K562 (cell line): ENCODE measurements around the gene IGSF9. TPM values are rescaled to one million over a fixed set of nuclear protein-coding genes. Genes with fewer than 3 reads are reported as not detected.

Source experiments
- CCNT2 ChIP-seq: IDR thresholded peaks from 2 replicates; pipeline ENCODE4 v1.6.1; 2011; ENCODE audit warnings: borderline replicate concordance, low read depth, mild to moderate bottlenecking, moderate library complexity, mixed read lengths, low read length; ENCODE audit not compliant: insufficient read length; ENCODE audit errors: extremely low read depth
- CEBPG ChIP-seq, 3 experiments: fragments of 200-800 bp in 1 of 3; sonication (Bioruptor generic) in 1 of 3; sonication (generic) in 1 of 3; formaldehyde crosslinking in 1 of 3; IDR thresholded peaks in 2 of 3; conservative IDR thresholded peaks in 1 of 3; 2 replicates each; pipeline versions ENCODE4 v1.6.1 to v1.8.0; 2016 to 2022; ENCODE audit warnings: missing compliant biosample characterization in 2 of 3, missing genetic modification characterization in 2 of 3, mild to moderate bottlenecking in 1 of 3, missing genetic modification reagents in 1 of 3
- EHMT2 ChIP-seq: fragments of 450-650 bp; IDR thresholded peaks from 2 replicates; pipeline ENCODE4 v1.6.1; 2018; ENCODE audit warnings: antibody characterized with exemption
- HDAC6 ChIP-seq: IDR thresholded peaks from 2 replicates; pipeline ENCODE4 v1.6.1; 2012; ENCODE audit warnings: low read depth, mild to moderate bottlenecking, control low read depth, inconsistent platforms, low read length, moderate library complexity
- HDAC8 ChIP-seq: fragments of 450-650 bp; IDR thresholded peaks from 2 replicates; pipeline ENCODE4 v1.6.1; 2016; ENCODE audit warnings: mild to moderate bottlenecking, missing genetic modification characterization, moderate library complexity, missing compliant biosample characterization
- HNRNPL ChIP-seq: fragments of 200-400 bp; formaldehyde crosslinking; IDR thresholded peaks from 2 replicates; pipeline ENCODE4 v1.6.1; 2017; ENCODE audit warnings: low read depth, mild to moderate bottlenecking, low read length
- LEF1 ChIP-seq: fragments of 450-650 bp; IDR thresholded peaks from 2 replicates; pipeline ENCODE4 v1.6.1; 2016; ENCODE audit warnings: mild to moderate bottlenecking
- MTA1 ChIP-seq: fragments of 450-650 bp; IDR thresholded peaks from 2 replicates; pipeline ENCODE4 v1.6.1; 2017; ENCODE audit warnings: borderline replicate concordance
- NFATC3 ChIP-seq: fragments of 450-650 bp; IDR thresholded peaks from 2 replicates; pipeline ENCODE4 v1.6.1; 2017; ENCODE audit warnings: mild to moderate bottlenecking
- PHB ChIP-seq: fragments of 250-450 bp; sonication (Bioruptor Pico); IDR thresholded peaks from 2 replicates; pipeline ENCODE4 v1.5.0; 2021
- PYGO2 ChIP-seq: fragments of 450-650 bp; IDR thresholded peaks from 2 replicates; pipeline ENCODE4 v1.6.1; 2016; ENCODE audit warnings: mild to moderate bottlenecking, missing genetic modification characterization, moderate library complexity, missing compliant biosample characterization
- RAD21 ChIP-seq, 2 experiments: fragments of 250-450 bp in 1 of 2; fragments of 450-650 bp in 1 of 2; sonication (Bioruptor Pico) in 1 of 2; formaldehyde crosslinking in 1 of 2; IDR thresholded peaks in 1 of 2; conservative IDR thresholded peaks in 1 of 2; 2 replicates each; pipeline versions ENCODE4 v1.4.0 to v1.8.0; 2020 to 2022; ENCODE audit warnings: mild to moderate bottlenecking in 2 of 2, moderate library complexity in 1 of 2
- REST ChIP-seq, 2 experiments: fragments of 450-650 bp; formaldehyde crosslinking in 1 of 2; IDR thresholded peaks; 2 replicates each; pipeline versions ENCODE4 v1.4.0 to v1.6.1; 2014 to 2020; ENCODE audit warnings: mild to moderate bottlenecking in 2 of 2, borderline replicate concordance in 1 of 2, low read depth in 1 of 2
- SAFB ChIP-seq: fragments of 200-400 bp; formaldehyde crosslinking; IDR thresholded peaks from 2 replicates; pipeline ENCODE4 v1.6.1; 2017; ENCODE audit warnings: low read depth, low read length, borderline replicate concordance
- SREBF2 ChIP-seq: sonication (generic); formaldehyde crosslinking; IDR thresholded peaks from 2 replicates; pipeline ENCODE4 v1.4.0; 2020; ENCODE audit warnings: mild to moderate bottlenecking, missing genetic modification reagents
- ZC3H11A ChIP-seq: IDR thresholded peaks from 2 replicates; pipeline ENCODE4 v1.6.1; 2012; ENCODE audit warnings: low read depth, low read length, improper control_type of control experiment
- ZC3H4 ChIP-seq: sonication (generic); formaldehyde crosslinking; IDR thresholded peaks from 2 replicates; pipeline ENCODE4 v1.9.0; 2021; ENCODE audit warnings: missing genetic modification reagents, borderline replicate concordance
- ZNF239 ChIP-seq: fragments of 250-450 bp; sonication (Bioruptor Pico); IDR thresholded peaks from 2 replicates; pipeline ENCODE4 v1.4.0; 2020; ENCODE audit warnings: mild to moderate bottlenecking
- ZNF24 ChIP-seq: fragments of 450-650 bp; IDR thresholded peaks from 2 replicates; pipeline ENCODE4 v1.6.1; 2016
- ZNF253 ChIP-seq: fragments of 250-450 bp; sonication (Bioruptor Pico); conservative IDR thresholded peaks from 2 replicates; pipeline ENCODE4 v1.6.1; 2021; ENCODE audit warnings: mild to moderate bottlenecking
- polyA plus RNA-seq, 8 experiments: library from polyadenylated mRNA; depleted of rRNA in 4 of 8; stranded (reverse) in 5 of 8; unstranded in 3 of 8; fragments of >200 nt; fragmentation: Nextera tagmentation in 2 of 8; fragmentation: Illumina TruSeq in 1 of 8; extraction: Ambion mirVana in 2 of 8; extraction: Trizol in 1 of 8; gene quantifications; 2 replicates each; pipeline versions ENCODE4 v1.2.1 to v1.2.3, GENCODE V29; 2011 to 2014; ENCODE audit warnings: inconsistent platforms in 1 of 8, missing spikeins in 1 of 8
- total RNA-seq, 7 experiments: library from RNA; depleted of rRNA in 6 of 7; stranded (reverse); fragments of >200 nt in 6 of 7; fragmentation: Illumina TruSeq in 2 of 7; extraction: Trizol in 2 of 7; gene quantifications; 2 replicates each; pipeline versions ENCODE4 v1.2.1 to v1.2.3, GENCODE V29; 2011 to 2021; ENCODE audit warnings: low replicate concordance in 1 of 7

IGSF9 gene
- total and polyA plus RNA-seq, 9 of the 15 experiments (the other 6 are each of a cell fraction or from before 2014, with no cell fraction given), result 0.03 to 0.29 (median 0.07) TPM; not detected in 1

- TF ChIP-seq REST (IDR thresholded peaks at IDR 0.05; ENCODE audit: borderline replicate concordance), result peak; percentile 90
- TF ChIP-seq REST (CRISPR knock-in tag; IDR thresholded peaks at IDR 0.05; ENCODE audit: low read depth), result no peak
- peak; percentile 91 to 93 for TF ChIP-seq RAD21 (CRISPR knock-in tag; conservative IDR thresholded peaks at IDR 0.05 in 1 of 2, IDR thresholded peaks at IDR 0.05 in 1 of 2)
- no peak for TF ChIP-seq CCNT2
- TF ChIP-seq HDAC8 (tag), result no peak
- TF ChIP-seq PYGO2, result no peak
- TF ChIP-seq CEBPG (CRISPR knock-in tag; IDR thresholded peaks at IDR 0.05), result no peak
- TF ChIP-seq CEBPG (tag; conservative IDR thresholded peaks at IDR 0.05 in 1 of 2, IDR thresholded peaks at IDR 0.05 in 1 of 2), result no peak
- TF ChIP-seq HNRNPL, result 0 out of 2 replicates have a peak, but pooled peaks have one; percentile 58
- TF ChIP-seq MTA1, result no peak
- no peak for TF ChIP-seq EHMT2
- TF ChIP-seq SAFB, result no peak
- no peak for TF ChIP-seq PHB
- no peak for TF ChIP-seq ZC3H11A
- no peak for TF ChIP-seq ZC3H4
- no peak for TF ChIP-seq ZNF239 (CRISPR knock-in tag)
- TF ChIP-seq HDAC6, result no peak
- TF ChIP-seq ZNF24, result 0 out of 2 replicates have a peak, but pooled peaks have one; percentile 16
- no peak for TF ChIP-seq LEF1
- TF ChIP-seq SREBF2 (CRISPR knock-in tag), result no peak
- TF ChIP-seq ZNF253, result no peak
- no peak for TF ChIP-seq NFATC3
These were observed 53.9 kb downstream of the IGSF9 start (continued) for GRCh38 chr1:159891275-159892157.
